OCI-LY1 (cell line): ENCODE data around the gene SAMD5.

ENCODE experiments used
- EZH2 ChIP-seq: fragments of 200-600 bp; sonication (generic), shearing (Covaris generic); IDR thresholded peaks from 2 replicates; pipeline ENCODE4 v1.8.0; 2017; ENCODE audit warnings: borderline replicate concordance, mixed run types, mild to moderate bottlenecking, antibody characterized with exemption, low read length, moderate library complexity, mixed read lengths
- TF ChIP-seq, protein P1 (sequence below): fragments of 200-600 bp; sonication (generic), shearing (Covaris generic); IDR thresholded peaks from 2 replicates; pipeline ENCODE4 v1.5.1; 2017; ENCODE audit warnings: mild to moderate bottlenecking, antibody characterized with exemption, low read length, moderate library complexity, mixed read lengths

DNA sequence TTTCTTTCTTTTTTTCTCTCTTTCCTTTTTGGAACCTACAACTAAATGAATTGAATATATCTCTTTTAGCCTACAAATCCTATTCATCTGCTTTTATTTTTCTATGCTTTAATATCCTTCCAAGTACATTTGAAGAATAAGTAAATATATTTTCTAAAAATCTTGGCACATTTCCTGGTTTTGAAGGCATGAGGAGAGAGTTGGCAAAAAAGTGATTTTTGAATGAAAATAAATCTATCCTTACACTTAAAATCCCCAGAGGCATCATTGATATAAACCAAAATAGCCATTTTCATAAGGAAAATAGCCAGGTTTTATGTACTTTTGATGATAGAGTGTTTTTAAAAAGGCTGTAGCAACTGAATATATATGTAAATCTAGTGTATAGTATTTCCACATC is 69.0 kb downstream of the SAMD5 start:
- TF ChIP-seq, protein P1, sequence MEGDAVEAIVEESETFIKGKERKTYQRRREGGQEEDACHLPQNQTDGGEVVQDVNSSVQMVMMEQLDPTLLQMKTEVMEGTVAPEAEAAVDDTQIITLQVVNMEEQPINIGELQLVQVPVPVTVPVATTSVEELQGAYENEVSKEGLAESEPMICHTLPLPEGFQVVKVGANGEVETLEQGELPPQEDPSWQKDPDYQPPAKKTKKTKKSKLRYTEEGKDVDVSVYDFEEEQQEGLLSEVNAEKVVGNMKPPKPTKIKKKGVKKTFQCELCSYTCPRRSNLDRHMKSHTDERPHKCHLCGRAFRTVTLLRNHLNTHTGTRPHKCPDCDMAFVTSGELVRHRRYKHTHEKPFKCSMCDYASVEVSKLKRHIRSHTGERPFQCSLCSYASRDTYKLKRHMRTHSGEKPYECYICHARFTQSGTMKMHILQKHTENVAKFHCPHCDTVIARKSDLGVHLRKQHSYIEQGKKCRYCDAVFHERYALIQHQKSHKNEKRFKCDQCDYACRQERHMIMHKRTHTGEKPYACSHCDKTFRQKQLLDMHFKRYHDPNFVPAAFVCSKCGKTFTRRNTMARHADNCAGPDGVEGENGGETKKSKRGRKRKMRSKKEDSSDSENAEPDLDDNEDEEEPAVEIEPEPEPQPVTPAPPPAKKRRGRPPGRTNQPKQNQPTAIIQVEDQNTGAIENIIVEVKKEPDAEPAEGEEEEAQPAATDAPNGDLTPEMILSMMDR = no peak
- no peak for TF ChIP-seq EZH2
